ENCODE results near the gene CDH10. TPM values are rescaled to one million over a fixed set of nuclear protein-coding genes. Genes with fewer than 3 reads are reported as not detected.

Gene CDH10
- total RNA-seq, 2 donors from 2014 or later, result not detected

DNA sequence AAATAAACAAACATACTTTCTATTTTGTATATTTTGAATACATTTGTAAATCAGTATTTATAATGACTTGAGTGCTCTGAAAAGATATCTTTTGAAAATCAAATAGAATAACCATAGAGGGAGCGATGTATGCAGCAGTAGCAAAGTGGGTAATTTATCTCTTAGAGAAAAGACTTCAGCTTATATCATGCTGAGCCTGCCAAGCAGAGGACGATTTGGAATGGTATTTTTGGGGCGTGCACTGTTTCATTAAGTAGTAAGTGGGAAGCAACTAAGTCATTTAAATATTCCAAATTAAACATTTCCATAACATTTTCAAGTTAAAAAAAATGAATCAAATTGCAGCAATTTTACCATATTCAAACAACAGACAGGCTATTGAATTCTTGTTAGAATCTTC lies 147.6 kb downstream of the CDH10 start:
- no peak for DNase-seq (ENCODE audit: low spot score)
- intact Hi-C loops (cut with DNase I), result no loop called here

GRCh38 chr5:24496268-24496667 lies 148.5 kb downstream of the CDH10 start:
- intact Hi-C loops (cut with DNase I), result no loop called here
- DNase-seq (ENCODE audit: low spot score), result no peak

DNA sequence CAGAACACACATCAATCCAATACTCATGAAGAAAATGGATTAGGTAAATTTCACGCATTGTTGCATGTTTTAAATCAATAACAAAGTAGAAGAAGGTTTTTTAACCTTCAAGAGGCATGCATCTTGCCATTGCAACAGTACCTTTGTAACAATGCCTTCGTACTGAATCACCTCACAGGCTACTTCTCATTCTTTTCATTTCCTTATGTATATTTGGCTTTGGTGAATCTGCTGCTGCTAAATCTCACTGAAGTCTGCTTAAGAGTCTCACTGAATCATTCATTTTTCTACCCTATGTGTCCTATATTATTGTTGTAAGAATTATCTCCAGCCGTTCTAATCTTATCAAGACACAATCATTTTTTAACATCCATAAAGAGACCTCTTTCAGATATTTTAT lies 152.5 kb downstream of the CDH10 start:
- intact Hi-C loops (cut with DNase I), result no loop called here
- DNase-seq (ENCODE audit: low spot score), result no peak

- DNase-seq (ENCODE audit: low spot score), result no peak
- intact Hi-C loops (cut with DNase I), result no loop called here
These were observed 153.3 kb downstream of the CDH10 start for GRCh38 chr5:24491490-24491889.

- intact Hi-C loops (cut with DNase I), result no loop called here
These were observed 157.2 kb downstream of the CDH10 start for GRCh38 chr5:24487368-24488229.

GRCh38 chr5:24480952-24481351 lies 163.8 kb downstream of the CDH10 start:
- intact Hi-C loops (cut with DNase I), result no loop called here
- no peak for DNase-seq (ENCODE audit: low spot score)

More at GRCh38 chr5:24487368-24488229, 157.2 kb downstream of the CDH10 start:
- DNase-seq (ENCODE audit: low spot score), result no peak

- intact Hi-C loops (cut with DNase I), result no loop called here
- no peak for DNase-seq (ENCODE audit: low spot score)
These were observed 166.8 kb downstream of the CDH10 start for GRCh38 chr5:24477958-24478357.

- no peak for DNase-seq (ENCODE audit: low spot score)
- intact Hi-C loops (cut with DNase I), result no loop called here
These were observed 169.7 kb downstream of the CDH10 start for GRCh38 chr5:24475101-24475500.

- intact Hi-C loops (cut with DNase I), result no loop called here
- DNase-seq (ENCODE audit: low spot score), result no peak
These were observed 170.1 kb downstream of the CDH10 start for GRCh38 chr5:24474685-24475084.

- DNase-seq (ENCODE audit: low spot score), result no peak
- intact Hi-C loops (cut with DNase I), result no loop called here
These were observed 172.3 kb downstream of the CDH10 start for GRCh38 chr5:24472518-24472917.

DNA sequence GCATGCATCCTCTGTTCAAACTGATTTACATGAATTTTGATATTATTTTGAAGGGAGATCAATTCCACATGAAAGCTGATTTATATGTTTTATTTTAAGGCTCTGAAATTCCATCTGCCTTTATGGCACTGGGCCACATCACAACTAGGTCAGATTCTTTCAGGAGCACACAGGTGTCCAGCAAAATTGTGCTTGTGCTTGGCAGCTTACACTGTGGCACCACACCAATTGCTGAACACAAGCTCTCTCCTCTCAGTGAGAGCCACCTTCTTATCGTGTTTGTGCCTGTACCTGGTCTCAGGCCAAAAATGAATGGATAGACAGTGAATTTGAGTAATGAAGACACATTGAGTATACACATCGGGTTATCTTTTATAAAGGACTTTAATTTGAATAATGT lies 200.4 kb downstream of the CDH10 start:
- intact Hi-C loops (cut with DNase I), result no loop called here

DNA sequence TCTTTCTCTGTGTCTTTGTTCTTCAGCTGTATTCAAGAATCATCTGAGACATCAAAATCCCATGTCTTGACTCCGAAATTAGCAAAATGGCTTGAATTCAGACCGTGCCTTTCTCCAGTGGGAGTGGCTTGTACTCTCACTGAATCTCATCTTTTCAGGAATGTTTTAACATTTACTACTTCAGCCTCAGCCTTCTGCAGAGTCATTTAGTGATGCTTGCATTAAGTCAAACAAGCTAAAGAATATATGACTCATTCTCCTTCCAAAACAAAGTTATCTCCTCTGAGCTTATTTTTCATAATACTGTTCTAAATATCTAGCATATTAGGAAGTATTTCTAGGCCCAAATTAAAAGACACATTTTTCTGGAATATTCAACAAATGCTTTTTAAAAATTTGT lies 205.3 kb downstream of the CDH10 start:
- intact Hi-C loops (cut with DNase I), result no loop called here
- no peak for DNase-seq (ENCODE audit: low spot score)

More for the DNA sequence above, 200.4 kb downstream of the CDH10 start:
- no peak for DNase-seq (ENCODE audit: low spot score)
